Memory B cell (primary cell): ENCODE results near the gene CTSE.

ENCODE experiments used
- ATAC-seq: fragments of 150-1000 bp; cut with Tn5 transposase; 2 replicates; pipeline ENCODE4 v1.10.0; 2021; ENCODE audit warnings: low read depth, mild to moderate bottlenecking, moderate library complexity
- DNase-seq, 2 donors: peaks; one replicate each; pipeline ENCODE4 v3.0.0; 2022; ENCODE audit warnings: low spot score in 2 of 2
- H3K27ac Mint-ChIP-seq: one replicate; pipeline ENCODE4 v1.8.0; 2022; ENCODE audit warnings: mild to moderate bottlenecking, moderate library complexity, mixed read lengths
- H3K27me3 Mint-ChIP-seq: one replicate; pipeline ENCODE4 v1.8.0; 2022; ENCODE audit warnings: mixed read lengths
- H3K36me3 Mint-ChIP-seq: one replicate; pipeline ENCODE4 v1.8.0; 2022; ENCODE audit warnings: mild to moderate bottlenecking, mixed read lengths
- H3K4me1 Mint-ChIP-seq: one replicate; pipeline ENCODE4 v1.8.0; 2022; ENCODE audit warnings: mixed read lengths
- H3K4me3 Mint-ChIP-seq: one replicate; pipeline ENCODE4 v1.8.0; 2022; ENCODE audit warnings: mild to moderate bottlenecking, moderate library complexity, mixed read lengths
- H3K9me3 Mint-ChIP-seq: one replicate; pipeline ENCODE4 v1.8.0; 2022; ENCODE audit warnings: mixed read lengths

CTSE gene

GRCh38 chr1:205972491-205973168 lies 51.1 kb downstream of the CTSE start:
- no peak overlapping the region for H3K27ac Mint-ChIP-seq
- ATAC-seq: no peak
- H3K4me3 Mint-ChIP-seq: no peak overlapping the region
- H3K4me1 Mint-ChIP-seq: peaks cover 22% of the 10 kb centered on the region
- no peak for DNase-seq
- H3K9me3 Mint-ChIP-seq: no peaks in the 10 kb centered on the region
- H3K36me3 Mint-ChIP-seq: no peaks in the 10 kb centered on the region
- peaks cover 17% of the 10 kb centered on the region for H3K27me3 Mint-ChIP-seq

GRCh38 chr1:205972081-205972480 lies 51.6 kb downstream of the CTSE start:
- Mint-ChIP-seq H3K4me3 (no peak overlapping the region), H3K27me3 (peaks cover 17% of the 10 kb centered on the region), H3K27ac (no peak overlapping the region), H3K9me3 (no peaks in the 10 kb centered on the region), H3K4me1 (peaks cover 22% of the 10 kb centered on the region), H3K36me3 (no peaks in the 10 kb centered on the region)
- DNase-seq (no peak), ATAC-seq (no peak)

DNA sequence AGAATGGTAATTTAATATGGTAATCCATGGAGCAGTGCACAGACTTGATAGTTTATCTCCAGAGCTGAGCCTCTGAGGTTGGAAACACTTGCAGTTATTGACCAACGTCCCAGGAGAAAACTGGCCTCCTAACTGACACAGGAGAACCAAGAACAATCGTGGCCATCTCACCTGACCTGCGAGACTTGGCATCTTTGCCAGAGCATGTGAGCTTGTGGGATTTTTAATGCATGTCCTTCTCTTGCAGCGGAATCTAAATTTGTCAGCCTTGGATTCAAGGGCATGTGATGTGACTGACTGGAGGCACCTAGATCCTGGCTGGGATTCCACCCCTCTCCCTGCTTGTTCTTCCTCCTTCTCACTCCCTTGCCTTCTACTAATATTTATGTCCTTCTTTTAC lies 52.6 kb downstream of the CTSE start:
- Mint-ChIP-seq H3K27me3 (peaks cover 17% of the 10 kb centered on the region), H3K4me1 (peaks cover 22% of the 10 kb centered on the region), H3K36me3 (no peaks in the 10 kb centered on the region), H3K4me3 (no peak overlapping the region), H3K9me3 (no peaks in the 10 kb centered on the region), H3K27ac (no peak overlapping the region)
- DNase-seq (no peak), ATAC-seq (no peak)

DNA sequence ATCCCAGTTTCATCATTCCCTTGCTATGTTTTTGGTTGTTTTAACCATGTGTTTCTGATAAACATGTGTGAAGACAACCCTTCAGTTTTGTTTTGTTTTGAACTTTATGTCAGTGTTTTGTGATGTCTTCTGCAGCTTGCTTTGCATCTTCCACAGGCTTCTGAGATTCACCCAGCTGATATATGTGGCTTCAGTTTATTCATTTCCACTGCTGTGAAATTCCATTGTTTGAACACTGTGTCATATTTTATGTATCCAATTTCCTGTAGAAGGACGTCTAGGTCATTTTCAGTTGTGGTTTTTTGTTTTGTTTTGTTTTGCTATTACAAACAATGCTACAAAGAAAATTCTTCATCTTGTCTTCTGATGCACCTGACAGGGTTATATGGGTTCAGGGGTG lies 53.2 kb downstream of the CTSE start:
- ATAC-seq: no peak
- H3K4me1 Mint-ChIP-seq: peaks cover 22% of the 10 kb centered on the region

GRCh38 chr1:205969229-205969628 lies 54.5 kb downstream of the CTSE start:
- Mint-ChIP-seq H3K4me3 (no peak overlapping the region), H3K27ac (no peak overlapping the region), H3K27me3 (peaks cover 7% of the 10 kb centered on the region)

More for the DNA sequence above, 53.2 kb downstream of the CTSE start:
- DNase-seq: no peak
- H3K36me3 Mint-ChIP-seq: no peaks in the 10 kb centered on the region
- no peak overlapping the region for H3K4me3 Mint-ChIP-seq
- H3K9me3 Mint-ChIP-seq: no peaks in the 10 kb centered on the region
- H3K27ac Mint-ChIP-seq: no peak overlapping the region
- H3K27me3 Mint-ChIP-seq: peaks cover 17% of the 10 kb centered on the region

GRCh38 chr1:205967554-205968335 lies 56.0 kb downstream of the CTSE start:
- no peak for DNase-seq
- no peak for ATAC-seq
- no peak overlapping the region for H3K27ac Mint-ChIP-seq
- peaks cover 2% of the 10 kb centered on the region for H3K4me1 Mint-ChIP-seq
- H3K27me3 Mint-ChIP-seq: no peaks in the 10 kb centered on the region
- H3K36me3 Mint-ChIP-seq: no peaks in the 10 kb centered on the region
- no peak overlapping the region for H3K4me3 Mint-ChIP-seq
- H3K9me3 Mint-ChIP-seq: no peaks in the 10 kb centered on the region

More at GRCh38 chr1:205969229-205969628, 54.5 kb downstream of the CTSE start:
- Mint-ChIP-seq H3K9me3 (no peaks in the 10 kb centered on the region), H3K4me1 (peaks cover 15% of the 10 kb centered on the region), H3K36me3 (no peaks in the 10 kb centered on the region)
- no peak for ATAC-seq
- DNase-seq: no peak

- peak overlapping the region; percentile 26 for H3K27ac Mint-ChIP-seq
- DNase-seq (no peak), ATAC-seq (no peak)
- no peak overlapping the region for H3K4me3 Mint-ChIP-seq
- H3K36me3 Mint-ChIP-seq: no peaks in the 10 kb centered on the region
- H3K9me3 Mint-ChIP-seq: no peaks in the 10 kb centered on the region
- H3K4me1 Mint-ChIP-seq: no peaks in the 10 kb centered on the region
- H3K27me3 Mint-ChIP-seq: peaks cover 4% of the 10 kb centered on the region
Measured at GRCh38 chr1:205965036-205965884, 58.4 kb downstream of the CTSE start.

DNA sequence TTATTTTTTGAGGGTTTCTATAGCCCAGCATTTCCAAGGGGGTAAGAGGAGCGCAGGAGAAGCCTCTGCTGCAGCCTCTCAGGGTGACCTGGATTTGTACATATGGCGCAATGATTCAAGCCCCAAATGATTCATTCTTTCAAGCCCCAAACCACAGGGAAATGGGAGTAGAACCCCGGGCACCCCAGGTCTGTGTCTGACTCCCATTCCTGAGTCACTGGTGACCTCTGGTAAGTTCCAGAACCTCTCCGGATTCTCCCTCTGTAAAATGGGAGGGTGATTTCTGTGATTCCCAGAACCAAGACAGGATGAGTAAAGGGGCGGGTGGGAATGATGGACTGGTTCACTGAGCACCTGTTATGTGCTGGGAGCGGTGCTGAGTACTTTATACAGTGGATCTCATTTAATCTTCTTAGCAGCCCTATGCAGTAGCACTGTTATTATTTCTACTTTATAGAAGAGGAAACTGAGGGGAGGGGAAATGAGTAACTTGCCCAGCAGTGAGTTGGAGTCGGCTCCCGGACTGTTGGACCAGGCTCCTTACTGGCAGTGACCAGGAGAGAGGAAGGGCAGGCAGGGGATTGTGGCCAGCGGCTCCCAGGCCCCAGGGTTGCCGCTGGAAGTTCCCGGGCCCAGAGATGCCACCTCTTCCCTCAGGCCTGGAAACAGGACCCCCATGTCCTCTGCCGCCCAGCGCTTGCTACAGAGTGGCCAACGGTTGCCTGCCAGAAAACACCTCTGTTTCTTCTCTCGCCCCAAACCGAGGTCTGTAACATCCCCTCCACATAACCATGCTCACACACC lies 60.1 kb downstream of the CTSE start:
- Mint-ChIP-seq H3K27ac (no peak overlapping the region), H3K4me3 (no peak overlapping the region), H3K4me1 (no peaks in the 10 kb centered on the region), H3K36me3 (no peaks in the 10 kb centered on the region), H3K9me3 (no peaks in the 10 kb centered on the region), H3K27me3 (peaks cover 8% of the 10 kb centered on the region)
- no peak for ATAC-seq
- no peak for DNase-seq

DNA sequence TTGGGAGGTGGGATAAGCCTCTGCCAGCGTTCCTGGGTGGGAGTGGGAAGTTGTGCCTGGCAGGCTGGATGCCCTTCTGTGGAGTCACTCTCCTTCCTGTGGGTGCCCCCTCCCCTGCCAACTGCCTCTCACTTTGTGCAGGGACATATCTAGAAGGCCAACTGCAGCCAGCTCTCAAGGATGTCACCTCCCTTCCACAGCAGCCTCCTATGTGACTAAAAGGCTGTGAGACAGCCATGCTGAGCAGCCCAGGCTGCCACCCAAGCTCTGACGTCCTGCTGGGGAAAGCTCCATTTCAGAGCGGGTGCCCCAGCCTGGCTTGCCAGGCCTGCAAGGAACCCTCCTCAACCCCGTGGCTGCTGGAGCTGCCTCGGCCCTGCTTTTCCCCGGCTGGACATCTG lies 60.9 kb downstream of the CTSE start:
- no peaks in the 10 kb centered on the region for H3K4me1 Mint-ChIP-seq
- no peak overlapping the region for H3K4me3 Mint-ChIP-seq
- no peaks in the 10 kb centered on the region for H3K36me3 Mint-ChIP-seq

GRCh38 chr1:205961991-205962820 lies 61.5 kb downstream of the CTSE start:
- DNase-seq (no peak), ATAC-seq (no peak)
- no peak overlapping the region for H3K4me3 Mint-ChIP-seq
- peaks cover 8% of the 10 kb centered on the region for H3K27me3 Mint-ChIP-seq
- H3K9me3 Mint-ChIP-seq: no peaks in the 10 kb centered on the region
- H3K36me3 Mint-ChIP-seq: no peaks in the 10 kb centered on the region
- H3K4me1 Mint-ChIP-seq: no peaks in the 10 kb centered on the region
- no peak overlapping the region for H3K27ac Mint-ChIP-seq

More for the DNA sequence above, 60.9 kb downstream of the CTSE start:
- no peak for ATAC-seq
- no peak for DNase-seq
- Mint-ChIP-seq H3K9me3 (no peaks in the 10 kb centered on the region), H3K27me3 (peaks cover 8% of the 10 kb centered on the region), H3K27ac (no peak overlapping the region)

DNA sequence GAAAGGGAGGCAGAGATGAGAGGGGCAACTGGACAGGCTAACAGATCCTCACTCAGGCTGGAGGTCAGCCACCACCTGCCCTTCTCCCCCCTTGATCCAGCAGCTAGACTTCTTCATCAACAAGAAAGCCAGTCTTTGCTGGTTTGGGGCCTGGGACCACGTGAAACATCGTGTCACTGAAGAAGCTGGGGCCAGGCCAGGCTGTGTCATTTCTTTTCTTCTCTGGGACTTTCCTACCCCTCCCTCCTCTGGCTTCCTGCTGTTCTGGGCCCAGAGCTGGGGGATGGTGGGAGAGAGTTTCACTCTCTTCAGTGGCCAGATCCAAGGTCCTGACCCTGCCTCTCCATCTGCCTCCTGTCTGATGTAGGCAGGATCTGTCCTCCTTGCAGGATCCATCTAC lies 62.3 kb downstream of the CTSE start:
- Mint-ChIP-seq H3K27me3 (peaks cover 11% of the 10 kb centered on the region), H3K4me3 (no peak overlapping the region), H3K9me3 (no peaks in the 10 kb centered on the region), H3K36me3 (no peaks in the 10 kb centered on the region), H3K27ac (no peak overlapping the region), H3K4me1 (no peaks in the 10 kb centered on the region)
- ATAC-seq (no peak), DNase-seq (no peak)

DNA sequence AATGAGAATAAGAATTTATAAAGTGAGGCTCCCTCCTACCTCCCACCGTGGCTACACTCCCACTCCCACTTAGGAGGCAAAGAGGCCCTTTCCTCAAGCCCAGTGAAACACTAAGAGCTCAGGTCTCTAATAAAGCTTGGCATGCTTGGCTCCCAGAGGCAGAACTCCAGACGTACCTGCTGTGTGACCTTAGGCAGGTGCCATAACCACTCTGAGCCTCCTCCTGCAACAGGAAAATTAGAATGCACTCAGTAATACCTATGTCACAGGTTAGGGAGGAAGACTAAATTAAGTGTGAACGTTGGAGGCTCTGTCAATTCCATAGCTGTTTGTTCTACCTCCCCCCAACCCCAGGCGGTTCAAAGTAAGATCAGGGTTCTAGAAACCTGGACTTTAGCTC lies 63.9 kb downstream of the CTSE start:
- ATAC-seq (no peak), DNase-seq (no peak)
- no peak overlapping the region for H3K4me3 Mint-ChIP-seq
- no peaks in the 10 kb centered on the region for H3K36me3 Mint-ChIP-seq
- H3K27ac Mint-ChIP-seq: no peak overlapping the region
- peaks cover 13% of the 10 kb centered on the region for H3K27me3 Mint-ChIP-seq
- H3K9me3 Mint-ChIP-seq: no peaks in the 10 kb centered on the region
- no peaks in the 10 kb centered on the region for H3K4me1 Mint-ChIP-seq
